Fibroblast of pulmonary artery (primary cell): Measurements from ENCODE around the gene NUDT2.
A peak's percentile ranks its signal among the peaks of the same experiment; 100 is the strongest.

Experiments used
- DNase-seq: peaks from one replicate; pipeline ENCODE4 v3.0.0-alpha.2; 2010; ENCODE audit warnings: low read depth
- H3K4me3 ChIP-seq: replicated peaks from 2 replicates; pipeline ENCODE4 v1.5.1; 2011; ENCODE audit warnings: low read depth, mild to moderate bottlenecking, control low read depth, low read length, moderate library complexity
- CTCF ChIP-seq: IDR thresholded peaks from 2 replicates; pipeline ENCODE4 v1.5.1; 2011; ENCODE audit warnings: mild to moderate bottlenecking, control low read depth, low read length, inconsistent platforms; ENCODE audit errors: missing control alignments

NUDT2 gene

GRCh38 chr9:34375901-34376595, 46.7 kb downstream of the NUDT2 start:
- no peak for TF ChIP-seq CTCF
- peak overlapping the region; percentile 64 for H3K4me3 ChIP-seq
- DNase-seq, result peak; percentile 18

- TF ChIP-seq CTCF, result no peak
- H3K4me3 ChIP-seq, result peak within 1 kb of the TSS; percentile 64
- DNase-seq, result peak; percentile 83
Observed at GRCh38 chr9:34376596-34377403, 47.4 kb downstream of the NUDT2 start, which contains the start of gene MYORG. TSS of gene MYORG (minus strand) at chr9:34376898. CDS start at chr9:34372943, 3,955 bp downstream.

GRCh38 chr9:34377404-34377746, 48.0 kb downstream of the NUDT2 start:
- TF ChIP-seq CTCF, result no peak
- DNase-seq, result no peak
- H3K4me3 ChIP-seq, result peak overlapping the region; percentile 64

GRCh38 chr9:34378376-34379060, 49.1 kb downstream of the NUDT2 start:
- H3K4me3 ChIP-seq, result no peak overlapping the region
- no peak for TF ChIP-seq CTCF
- DNase-seq, result no peak

- peak; percentile 100 for TF ChIP-seq CTCF
- DNase-seq, result peak; percentile 90
- peak overlapping the region; percentile 48 for H3K4me3 ChIP-seq
Observed at GRCh38 chr9:34379334-34380033, 50.1 kb downstream of the NUDT2 start.

- DNase-seq, result no peak
- TF ChIP-seq CTCF, result no peak
- peak overlapping the region; percentile 48 for H3K4me3 ChIP-seq
Observed at GRCh38 chr9:34380034-34380510, 50.7 kb downstream of the NUDT2 start.
